ENCODE data around the gene NKIRAS2.

Gene NKIRAS2

DNA sequence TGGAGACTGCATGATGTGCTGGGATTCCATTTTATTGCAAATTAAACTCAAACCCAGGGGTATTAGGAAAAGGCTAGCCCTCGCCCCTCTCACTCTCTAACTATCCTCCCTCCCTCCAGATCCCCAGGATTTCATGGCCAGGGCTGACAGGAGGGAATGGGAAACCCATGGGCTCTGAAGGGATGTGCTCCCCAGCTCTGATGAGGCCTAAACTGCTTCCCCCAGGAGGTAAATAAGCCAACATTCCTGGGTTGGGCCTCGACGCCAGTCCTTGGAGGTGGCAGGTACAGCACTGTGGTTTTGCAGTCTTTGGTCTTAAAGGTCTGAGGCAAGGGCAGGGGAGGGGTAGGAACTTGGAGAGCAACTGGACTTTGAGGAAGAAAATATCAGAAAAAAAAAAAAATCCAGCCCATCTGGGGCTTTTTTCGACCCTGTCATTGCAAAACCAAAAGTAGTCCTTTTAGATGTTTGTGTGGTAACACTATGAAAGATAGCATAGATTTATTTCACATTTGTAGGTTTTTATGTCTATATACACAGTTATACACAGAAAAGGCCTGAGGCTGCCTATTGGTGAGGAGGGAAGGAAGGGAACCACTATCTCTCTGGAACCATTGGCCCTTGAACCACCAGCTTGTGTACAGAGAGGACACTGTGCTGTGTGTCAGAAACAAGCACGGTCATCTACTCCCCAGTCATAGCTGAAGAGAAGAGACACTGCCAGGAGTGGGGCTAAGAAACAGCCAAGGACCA, 18.5 kb downstream of the NKIRAS2 start:
- Histone ChIP-seq H3K4me2 (ENCODE audit: low read depth, low read length, poor library complexity, severe bottlenecking) (no peak overlapping the region), H3K9ac (ENCODE audit: low read depth, low read length, poor library complexity, severe bottlenecking) (no peak overlapping the region), H3K9me3 (ENCODE audit: insufficient read depth, low read depth, low read length) (no peaks in the 10 kb centered on the region), H3K36me3 (ENCODE audit: insufficient read depth, low read length) (no peaks in the 10 kb centered on the region), H3K4me3 (ENCODE audit: low read length, poor library complexity, severe bottlenecking) (no peak overlapping the region), H3F3A (ENCODE audit: low read depth) (no peaks in the 10 kb centered on the region), H3K4me1 (ENCODE audit: insufficient read depth, low read length, poor library complexity, severe bottlenecking) (peaks cover 6% of the 10 kb centered on the region), H3K27me3 (ENCODE audit: insufficient read depth, low read length, poor library complexity, severe bottlenecking) (no peaks in the 10 kb centered on the region), H2AFZ (ENCODE audit: low read length) (no peak overlapping the region), H4K20me1 (ENCODE audit: insufficient read depth, low read length, poor library complexity, severe bottlenecking) (no peaks in the 10 kb centered on the region), H3K9me2 (replicated peaks; ENCODE audit: low read depth, low read length) (no peaks in the 10 kb centered on the region), H3K79me2 (ENCODE audit: insufficient read depth, low read length) (no peaks in the 10 kb centered on the region)
- no peak for TF ChIP-seq EZH2phosphoT487 (IDR thresholded peaks at IDR 0.05; ENCODE audit: borderline replicate concordance)
- TF ChIP-seq, protein P1, sequence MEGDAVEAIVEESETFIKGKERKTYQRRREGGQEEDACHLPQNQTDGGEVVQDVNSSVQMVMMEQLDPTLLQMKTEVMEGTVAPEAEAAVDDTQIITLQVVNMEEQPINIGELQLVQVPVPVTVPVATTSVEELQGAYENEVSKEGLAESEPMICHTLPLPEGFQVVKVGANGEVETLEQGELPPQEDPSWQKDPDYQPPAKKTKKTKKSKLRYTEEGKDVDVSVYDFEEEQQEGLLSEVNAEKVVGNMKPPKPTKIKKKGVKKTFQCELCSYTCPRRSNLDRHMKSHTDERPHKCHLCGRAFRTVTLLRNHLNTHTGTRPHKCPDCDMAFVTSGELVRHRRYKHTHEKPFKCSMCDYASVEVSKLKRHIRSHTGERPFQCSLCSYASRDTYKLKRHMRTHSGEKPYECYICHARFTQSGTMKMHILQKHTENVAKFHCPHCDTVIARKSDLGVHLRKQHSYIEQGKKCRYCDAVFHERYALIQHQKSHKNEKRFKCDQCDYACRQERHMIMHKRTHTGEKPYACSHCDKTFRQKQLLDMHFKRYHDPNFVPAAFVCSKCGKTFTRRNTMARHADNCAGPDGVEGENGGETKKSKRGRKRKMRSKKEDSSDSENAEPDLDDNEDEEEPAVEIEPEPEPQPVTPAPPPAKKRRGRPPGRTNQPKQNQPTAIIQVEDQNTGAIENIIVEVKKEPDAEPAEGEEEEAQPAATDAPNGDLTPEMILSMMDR (conservative IDR thresholded peaks at IDR 0.05; ENCODE audit: low read length) = no peak

DNA sequence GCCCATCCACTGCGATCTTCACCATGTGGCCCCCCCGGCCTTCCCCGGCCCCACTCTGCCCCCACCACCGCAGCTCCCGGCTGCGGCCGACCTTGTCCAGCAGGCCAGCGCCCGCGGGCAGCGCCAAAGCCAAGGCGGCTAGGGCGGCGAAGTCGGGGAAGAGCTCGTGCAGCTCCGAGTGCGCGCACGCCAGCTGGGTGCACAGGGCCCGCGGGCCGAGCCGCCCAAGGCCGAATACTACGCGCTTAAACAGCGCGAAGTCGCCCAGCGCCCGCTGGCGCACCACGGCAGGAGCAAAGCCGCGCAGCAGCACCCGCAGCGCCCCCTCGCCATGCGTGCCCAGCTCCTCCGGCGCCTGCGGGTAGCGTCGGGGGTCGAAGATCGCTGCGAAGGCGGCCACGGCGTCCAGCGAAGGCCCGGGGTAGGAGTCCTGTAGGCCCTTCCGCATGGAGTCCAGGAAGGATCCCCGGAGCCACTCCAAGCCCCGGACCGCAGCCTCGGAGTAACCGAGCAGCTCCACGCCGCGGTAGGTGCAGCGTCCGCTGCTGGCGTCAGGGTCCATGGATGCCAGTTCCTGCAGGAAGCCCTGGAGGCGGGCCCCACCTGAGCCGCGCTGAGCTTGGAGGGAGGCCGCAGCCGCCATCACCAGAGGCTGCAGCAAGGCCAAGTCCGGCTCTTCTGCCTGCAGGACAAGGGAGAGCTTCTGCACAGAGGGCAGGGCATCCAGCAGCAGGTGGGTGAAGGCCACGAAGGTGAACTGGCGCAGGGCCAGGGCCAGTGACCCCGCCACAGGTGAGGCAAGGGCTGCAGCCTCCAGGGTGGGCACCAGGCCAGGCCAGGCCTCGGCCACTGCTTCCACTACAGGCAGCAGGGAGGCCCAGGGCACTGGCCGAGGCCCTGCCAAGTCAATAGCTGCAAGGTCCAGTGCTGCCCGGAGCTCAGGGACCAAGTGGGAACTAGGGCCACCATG, 20.2 kb downstream of the NKIRAS2 start:
- Histone ChIP-seq H3K36me3 (ENCODE audit: insufficient read depth, low read length) (no peaks in the 10 kb centered on the region), H2AFZ (ENCODE audit: low read length) (no peak overlapping the region), H3K4me1 (ENCODE audit: insufficient read depth, low read length, poor library complexity, severe bottlenecking) (no peaks in the 10 kb centered on the region), H3K4me3 (ENCODE audit: low read length, poor library complexity, severe bottlenecking) (no peak overlapping the region), H3F3A (ENCODE audit: low read depth) (no peaks in the 10 kb centered on the region), H3K27me3 (ENCODE audit: insufficient read depth, low read length, poor library complexity, severe bottlenecking) (no peaks in the 10 kb centered on the region), H3K9ac (ENCODE audit: low read depth, low read length, poor library complexity, severe bottlenecking) (no peak overlapping the region), H3K9me2 (replicated peaks; ENCODE audit: low read depth, low read length) (no peaks in the 10 kb centered on the region), H3K79me2 (ENCODE audit: insufficient read depth, low read length) (no peaks in the 10 kb centered on the region), H3K4me2 (ENCODE audit: low read depth, low read length, poor library complexity, severe bottlenecking) (no peak overlapping the region), H3K9me3 (ENCODE audit: insufficient read depth, low read depth, low read length) (no peaks in the 10 kb centered on the region), H4K20me1 (ENCODE audit: insufficient read depth, low read length, poor library complexity, severe bottlenecking) (no peaks in the 10 kb centered on the region)
- TF ChIP-seq EZH2phosphoT487 (IDR thresholded peaks at IDR 0.05; ENCODE audit: borderline replicate concordance) = no peak
- TF ChIP-seq, protein P1 (conservative IDR thresholded peaks at IDR 0.05; ENCODE audit: low read length) = no peak

DNA sequence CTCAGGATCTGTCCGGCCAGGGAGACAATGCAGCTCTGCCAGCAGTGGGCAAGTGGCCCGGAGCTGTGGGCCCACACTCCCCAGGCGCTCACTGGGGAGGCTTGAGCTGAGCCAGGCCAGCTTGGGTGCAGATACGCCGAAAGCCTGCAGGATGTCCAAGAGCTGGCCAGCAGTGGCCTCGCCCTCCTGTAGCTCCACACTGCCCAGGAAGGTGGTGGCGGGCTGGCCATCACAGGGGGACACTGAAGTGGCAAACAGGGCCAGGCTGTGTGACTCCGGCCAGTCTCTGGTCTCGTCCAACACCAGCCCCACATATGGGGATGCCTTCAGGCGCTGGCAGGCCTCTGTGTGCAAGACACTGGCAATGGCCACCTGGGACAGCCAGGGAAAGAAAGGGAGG, 20.9 kb downstream of the NKIRAS2 start:
- H3K4me1 ChIP-seq (ENCODE audit: insufficient read depth, low read length, poor library complexity, severe bottlenecking) = no peaks in the 10 kb centered on the region
- no peaks in the 10 kb centered on the region for H3K36me3 ChIP-seq (ENCODE audit: insufficient read depth, low read length)
- H3K4me3 ChIP-seq (ENCODE audit: low read length, poor library complexity, severe bottlenecking) = no peak overlapping the region
- no peaks in the 10 kb centered on the region for H4K20me1 ChIP-seq (ENCODE audit: insufficient read depth, low read length, poor library complexity, severe bottlenecking)
- no peak overlapping the region for H3K4me2 ChIP-seq (ENCODE audit: low read depth, low read length, poor library complexity, severe bottlenecking)
- H3K79me2 ChIP-seq (ENCODE audit: insufficient read depth, low read length) = no peaks in the 10 kb centered on the region
- no peak overlapping the region for H3K9ac ChIP-seq (ENCODE audit: low read depth, low read length, poor library complexity, severe bottlenecking)
- H3K9me3 ChIP-seq (ENCODE audit: insufficient read depth, low read depth, low read length) = no peaks in the 10 kb centered on the region
- H2AFZ ChIP-seq (ENCODE audit: low read length) = no peak overlapping the region
- TF ChIP-seq, protein P1 (conservative IDR thresholded peaks at IDR 0.05; ENCODE audit: low read length) = no peak
- no peak for TF ChIP-seq EZH2phosphoT487 (IDR thresholded peaks at IDR 0.05; ENCODE audit: borderline replicate concordance)
- no peaks in the 10 kb centered on the region for H3F3A ChIP-seq (ENCODE audit: low read depth)
- H3K27me3 ChIP-seq (ENCODE audit: insufficient read depth, low read length, poor library complexity, severe bottlenecking) = no peaks in the 10 kb centered on the region
- H3K9me2 ChIP-seq (replicated peaks; ENCODE audit: low read depth, low read length) = no peaks in the 10 kb centered on the region

Measured in Loucy (cell line).